GM19043 (cell line): ENCODE measurements around the gene EXD3.
A peak's percentile ranks its signal among the peaks of the same experiment; 100 is the strongest.
"Not testable (repeated sequence)": the region's sequence is repeated elsewhere in the genome, so short reads cannot be mapped to it uniquely, and the experiment has no call there.

Experiments
- ATAC-seq: cut with Tn5 transposase; IDR thresholded peaks from one replicate; pipeline ENCODE4 v1.9.1; 2021; ENCODE audit warnings: low read depth; ENCODE audit not compliant: unreplicated experiment

The EXD3 gene

DNA sequence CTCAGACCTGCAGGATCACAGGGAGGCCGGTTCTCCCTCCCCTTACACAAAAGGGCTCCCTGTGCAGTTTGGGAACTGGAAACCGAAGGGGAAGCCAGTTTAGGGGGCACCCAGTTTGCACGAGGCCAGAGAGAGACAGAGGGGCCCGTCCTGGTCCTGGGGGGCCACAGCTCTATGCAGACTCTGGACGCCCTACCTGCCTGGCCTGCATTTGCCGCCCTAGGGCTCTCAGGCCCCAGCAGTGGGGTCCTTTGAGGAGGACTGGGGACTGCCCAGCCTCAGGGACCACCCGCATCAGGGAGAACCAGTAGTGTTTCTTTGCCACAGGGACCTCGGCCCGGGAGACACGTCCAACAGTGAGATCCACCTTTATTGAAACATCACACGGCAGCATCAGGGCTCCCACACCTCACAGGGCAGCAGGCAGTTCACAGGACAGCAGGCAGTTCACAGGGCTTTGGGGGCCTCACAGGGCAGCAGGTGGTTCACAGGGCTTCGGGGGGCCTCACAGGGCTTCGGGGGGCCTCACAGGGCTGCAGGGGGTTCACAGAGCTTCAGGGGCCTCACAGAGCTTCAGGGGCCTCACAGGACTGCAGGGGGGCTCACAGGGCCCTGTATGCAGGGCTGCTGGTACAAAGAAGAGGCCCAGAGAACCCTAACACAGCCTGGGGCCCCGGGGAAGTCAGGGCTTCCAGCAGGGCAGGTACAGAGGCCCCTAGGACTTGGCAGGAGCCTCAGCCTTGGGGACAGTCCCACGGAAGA lies 36.8 kb upstream of the EXD3 start:
- ATAC-seq, result no peak

- ATAC-seq, result peak; percentile 57
These were observed 36.2 kb upstream of the EXD3 start, which contains the start of gene NSMF for GRCh38 chr9:137459152-137459600. Gene NSMF (minus strand): TSS chr9:137459334. CDS start chr9:137459102, 232 bp downstream.

GRCh38 chr9:137458194-137459151 lies 35.5 kb upstream of the EXD3 start:
- peak; percentile 12 for ATAC-seq

DNA sequence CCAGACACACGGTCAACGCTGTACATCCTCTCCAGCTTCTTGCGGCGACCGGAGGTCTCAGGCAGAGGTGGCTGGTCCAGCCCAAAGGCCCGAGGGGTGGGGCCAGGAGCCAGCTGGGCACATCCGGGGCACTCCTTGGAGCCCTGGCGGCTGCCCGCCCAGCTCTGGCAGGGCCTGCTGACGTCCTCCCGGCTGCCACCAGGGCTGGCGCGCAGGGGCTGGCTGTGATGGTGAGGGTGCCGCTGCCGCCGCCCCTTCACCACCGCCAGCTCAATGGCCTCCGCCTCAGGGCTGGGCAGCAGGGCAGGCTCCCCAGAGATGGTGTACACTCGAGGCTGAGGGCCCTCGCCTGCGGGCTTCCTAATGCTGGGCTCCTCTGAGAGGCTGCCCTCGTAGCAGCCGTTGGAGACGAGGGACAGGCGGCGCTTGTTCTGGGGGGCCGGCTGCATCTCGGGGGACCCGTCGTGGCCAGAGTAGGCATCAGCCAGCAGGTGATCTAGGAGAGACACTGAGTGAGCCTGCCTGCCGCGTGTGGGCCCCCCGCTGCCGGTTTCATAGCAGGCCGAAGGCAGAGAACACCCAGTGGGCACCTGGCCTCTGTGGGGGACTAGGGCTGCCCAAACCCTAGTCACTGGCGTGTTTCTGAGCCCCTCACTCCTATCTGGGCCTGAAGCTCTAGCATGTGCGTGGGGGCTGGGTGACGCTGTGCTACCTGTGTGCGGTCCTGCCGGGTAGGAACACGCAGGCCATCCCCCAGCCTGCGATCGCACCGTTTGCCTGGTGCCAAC lies 34.6 kb upstream of the EXD3 start:
- no peak for ATAC-seq

GRCh38 chr9:137456864-137457405 lies 34.0 kb upstream of the EXD3 start:
- ATAC-seq, result no peak

DNA sequence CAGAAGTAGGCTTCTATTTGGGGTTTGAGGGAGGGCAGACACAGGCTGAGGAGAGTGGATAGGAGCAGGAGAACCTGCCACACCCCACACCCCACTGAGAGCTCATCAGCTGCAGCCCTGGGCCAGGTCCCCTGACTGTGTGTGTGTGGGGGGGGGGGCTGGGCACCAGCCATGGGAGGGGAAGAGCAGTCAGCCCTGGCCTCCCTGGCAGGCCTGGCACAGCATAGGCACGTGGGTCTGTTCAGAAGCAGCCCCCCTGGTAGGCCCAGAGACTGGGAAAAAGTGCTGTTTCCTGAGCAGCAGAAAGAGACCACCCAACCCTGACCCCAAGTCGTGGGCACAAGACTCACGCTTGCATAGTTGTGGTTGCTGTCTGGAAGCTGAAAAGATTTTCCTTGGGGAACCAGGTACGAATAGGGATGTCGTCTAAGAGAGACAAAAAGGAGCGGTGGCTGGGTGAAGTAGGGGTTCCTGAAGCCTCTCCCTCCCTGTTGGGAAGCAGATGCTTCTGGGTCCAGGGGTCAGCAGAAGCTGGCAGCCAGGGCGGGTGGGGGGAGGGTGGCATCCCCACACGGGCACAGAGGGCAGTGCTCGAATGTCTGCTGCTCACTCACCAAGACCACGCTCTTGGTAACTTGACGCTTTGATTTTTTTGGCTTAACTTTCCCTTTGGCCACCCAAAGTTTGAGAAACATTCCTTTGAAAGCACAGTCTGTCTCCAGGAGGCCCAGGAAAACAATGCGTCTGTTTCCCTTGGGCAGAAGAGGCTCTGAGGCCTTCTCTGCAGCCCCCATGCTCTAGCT lies 33.3 kb upstream of the EXD3 start:
- ATAC-seq, result no peak

- ATAC-seq, result no peak
These were observed 32.5 kb upstream of the EXD3 start for GRCh38 chr9:137455359-137455991.

GRCh38 chr9:137454597-137455358 lies 31.8 kb upstream of the EXD3 start:
- no peak for ATAC-seq

- ATAC-seq, result no peak
These were observed 31.2 kb upstream of the EXD3 start for GRCh38 chr9:137454145-137454596.

DNA sequence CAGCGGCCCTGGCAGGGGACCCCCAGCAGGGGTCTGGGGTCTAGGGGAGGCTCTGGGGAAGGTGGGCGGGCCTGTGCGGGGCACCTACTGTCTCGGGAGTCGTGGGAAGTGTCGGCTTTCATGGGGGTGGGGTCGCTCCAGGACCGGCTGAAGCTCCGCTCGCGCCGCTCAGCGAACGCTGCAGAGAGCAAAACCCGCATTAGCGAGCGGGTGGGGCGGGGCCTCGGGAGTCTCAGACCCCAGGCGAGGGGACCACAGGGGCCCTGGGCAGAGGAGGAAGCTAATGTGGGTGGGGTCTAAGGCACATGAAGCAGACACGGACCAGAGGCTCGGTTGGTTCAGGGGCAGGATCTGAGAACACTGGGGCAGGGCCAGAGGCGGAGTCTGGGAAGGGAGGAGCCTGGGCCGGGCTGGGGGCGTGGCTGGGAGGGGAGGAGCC lies 30.7 kb upstream of the EXD3 start:
- no peak for ATAC-seq

DNA sequence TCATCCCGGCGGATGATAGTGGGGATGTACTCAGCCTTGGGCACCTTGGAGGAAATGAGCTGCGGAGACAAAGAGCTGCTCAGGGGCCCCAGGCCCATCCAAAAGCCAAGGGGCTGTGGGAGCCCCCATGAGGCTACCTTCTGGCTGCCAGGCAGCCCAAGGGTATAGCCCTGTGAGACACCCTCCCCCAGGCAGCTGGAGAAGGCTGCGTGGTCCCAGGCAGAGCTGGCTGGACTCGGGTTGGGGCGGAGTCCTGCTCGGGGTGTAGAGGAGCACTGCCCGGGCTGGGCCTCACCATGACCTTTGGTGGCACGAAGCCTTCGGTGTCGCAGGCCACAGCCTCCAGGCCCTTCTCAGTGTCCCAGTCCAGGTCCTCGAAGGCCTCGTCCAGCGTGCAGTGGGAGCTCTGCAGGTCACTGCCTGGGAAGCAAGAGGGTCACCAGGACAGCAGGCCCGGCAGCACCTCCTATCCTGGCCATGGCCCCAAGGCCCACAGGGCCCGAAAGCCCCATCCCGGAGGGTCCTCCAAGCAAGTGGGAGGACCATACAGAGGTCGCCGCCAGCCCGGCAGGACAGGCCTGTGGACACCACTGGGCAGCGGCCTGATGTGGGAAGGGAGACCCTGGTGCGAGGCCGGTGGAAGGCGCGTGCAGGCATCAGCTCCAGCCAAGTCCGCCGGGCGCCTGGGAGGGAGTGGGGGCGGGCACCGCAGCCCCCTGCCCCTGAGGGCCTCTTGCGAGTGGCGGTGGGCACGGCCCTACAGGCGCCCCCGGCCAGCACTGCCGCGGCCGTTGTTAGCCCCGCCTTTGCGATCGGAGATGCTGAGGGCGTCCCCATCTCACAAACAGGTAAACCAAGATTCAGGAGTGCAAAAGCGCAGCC lies 30.0 kb upstream of the EXD3 start:
- ATAC-seq, result no peak

- ATAC-seq, result no peak
These were observed 29.2 kb upstream of the EXD3 start for GRCh38 chr9:137452006-137452760.

DNA sequence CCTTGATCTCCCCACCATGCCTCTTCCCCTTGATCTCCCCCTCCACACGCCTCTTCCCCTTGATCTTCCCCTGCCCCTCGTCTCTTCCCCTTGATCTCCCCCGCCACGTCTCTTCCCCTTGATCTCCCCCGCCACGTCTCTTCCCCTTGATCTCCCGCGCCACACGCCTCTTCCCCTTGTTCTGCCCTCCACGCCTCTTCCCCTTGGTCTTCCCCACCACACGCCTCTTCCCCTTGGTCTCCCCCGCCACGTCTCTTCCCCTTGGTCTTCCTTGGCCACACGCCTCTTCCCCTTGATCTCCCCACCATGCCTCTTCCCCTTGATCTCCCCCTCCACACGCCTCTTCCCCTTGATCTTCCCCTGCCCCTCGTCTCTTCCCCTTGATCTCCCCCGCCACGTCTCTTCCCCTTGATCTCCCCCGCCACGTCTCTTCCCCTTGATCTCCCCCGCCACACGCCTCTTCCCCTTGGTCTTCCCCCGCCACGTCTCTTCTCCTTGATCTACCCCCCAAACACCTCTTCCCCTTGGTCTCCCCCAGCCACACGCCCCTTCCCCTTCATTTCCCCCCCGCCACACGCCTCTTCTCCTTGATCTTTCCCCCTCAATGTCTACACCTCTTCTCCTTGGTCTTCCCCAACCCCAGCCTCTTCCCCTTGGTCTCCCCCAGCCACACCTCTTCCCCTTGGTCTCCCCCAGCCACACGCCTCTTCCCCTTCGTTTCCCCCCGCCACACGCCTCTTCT lies 28.5 kb upstream of the EXD3 start:
- not testable (repeated sequence) for ATAC-seq

DNA sequence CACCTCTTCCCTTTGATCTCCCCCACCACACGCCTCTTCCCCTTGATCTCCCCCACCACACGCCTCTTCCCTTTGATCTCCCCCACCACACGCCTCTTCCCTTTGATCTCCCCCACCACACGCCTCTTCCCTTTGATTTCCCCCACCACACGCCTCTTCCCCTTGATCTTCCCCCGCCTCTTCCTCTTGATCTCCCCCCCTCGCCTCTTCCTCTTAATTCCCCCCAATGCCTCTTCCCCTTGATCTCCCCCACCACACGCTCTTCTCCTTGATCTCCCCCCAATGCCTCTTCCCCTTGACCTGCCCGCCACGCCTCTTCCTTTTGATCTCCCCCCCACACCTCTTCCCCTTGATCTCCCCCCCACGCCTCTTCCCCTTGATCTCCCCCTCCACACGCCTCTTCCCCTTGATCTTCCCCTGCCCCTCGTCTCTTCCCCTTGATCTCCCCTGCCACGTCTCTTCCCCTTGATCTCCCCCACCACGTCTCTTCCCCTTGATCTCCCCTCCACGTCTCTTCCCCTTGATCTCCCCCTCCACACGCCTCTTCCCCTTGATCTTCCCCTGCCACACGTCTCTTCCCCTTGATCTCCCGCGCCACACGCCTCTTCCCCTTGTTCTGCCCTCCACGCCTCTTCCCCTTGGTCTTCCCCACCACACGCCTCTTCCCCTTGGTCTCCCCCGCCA lies 27.7 kb upstream of the EXD3 start:
- ATAC-seq, result not testable (repeated sequence)

DNA sequence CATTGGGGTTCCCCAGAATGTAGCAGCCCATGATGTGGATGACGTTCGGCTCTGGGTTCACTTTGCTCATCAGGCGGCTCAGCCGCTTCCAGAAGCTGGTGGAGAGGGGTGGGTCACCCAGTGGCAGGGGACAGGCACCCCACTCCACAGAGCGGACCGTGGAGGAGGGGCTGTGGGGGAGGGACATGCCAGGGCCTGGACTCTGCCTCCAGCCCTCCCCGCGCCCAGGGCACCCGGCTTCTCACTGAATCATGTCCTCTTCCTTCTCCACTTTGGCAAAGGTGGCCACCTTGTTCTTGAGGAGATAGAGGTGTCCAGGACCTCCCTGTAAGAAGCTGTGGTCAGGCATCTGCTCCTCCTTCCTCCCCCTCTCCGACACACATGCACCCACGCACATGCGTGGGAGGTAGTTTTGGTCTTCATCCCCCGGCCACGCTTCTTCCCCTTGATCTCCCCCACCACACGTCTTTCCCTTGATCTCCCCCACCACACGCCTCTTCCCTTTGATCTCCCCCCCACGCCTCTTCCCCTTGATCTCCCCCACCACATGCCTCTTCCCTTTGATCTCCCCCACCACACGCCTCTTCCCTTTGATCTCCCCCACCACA lies 27.1 kb upstream of the EXD3 start:
- ATAC-seq, result no peak
